OCI-LY7 (cell line): ENCODE results near the gene C1orf159. TPM values are rescaled to one million over a fixed set of nuclear protein-coding genes. Genes with fewer than 3 reads are reported as not detected.

ENCODE experiments used
- BruUV-seq: library from RNA; stranded (reverse); fragments of 400-500 nt; replicated peaks from 2 replicates; lab custom pipeline; 2021; lab: Mats Ljungman, UMichigan
- CTCF ChIA-PET: fragments of 300-600 bp; sonication (Branson Sonifier 250); formaldehyde crosslinking; loops from one replicate; lab custom pipeline; 2022; ENCODE audit warnings: antibody characterized with exemption; ENCODE audit not compliant: unreplicated experiment; lab: Charles Lee
- POLR2A ChIA-PET: fragments of 300-600 bp; sonication (Branson Sonifier 250); formaldehyde crosslinking; loops from one replicate; lab custom pipeline; 2022; ENCODE audit warnings: antibody characterized with exemption; lab: Charles Lee
- DNase-seq: peaks from one replicate; pipeline ENCODE4 v3.0.0-alpha.2; 2015; ENCODE audit warnings: low spot score
- H2AFZ ChIP-seq: fragments of 200-600 bp; sonication (generic), shearing (Covaris generic); 2 replicates; pipeline ENCODE4 v1.6.1; 2014; ENCODE audit warnings: mild to moderate bottlenecking, antibody characterized with exemption, low read length, moderate library complexity
- H3K27ac ChIP-seq: fragments of 200-600 bp; sonication (generic); 2 replicates; pipeline ENCODE4 v1.5.1; 2014; ENCODE audit warnings: mixed run types, low read depth, mild to moderate bottlenecking, moderate library complexity, low read length, inconsistent platforms; ENCODE audit not compliant: poor library complexity, severe bottlenecking
- H3K36me3 ChIP-seq: fragments of 200-600 bp; sonication (generic); 2 replicates; pipeline ENCODE4 v1.6.1; 2014; ENCODE audit warnings: mild to moderate bottlenecking, antibody characterized with exemption, low read length, moderate library complexity, mixed read lengths; ENCODE audit not compliant: insufficient read depth
- H3K4me1 ChIP-seq: fragments of 200-600 bp; sonication (generic); 2 replicates; pipeline ENCODE4 v1.5.1; 2014; ENCODE audit warnings: mild to moderate bottlenecking, low read length; ENCODE audit not compliant: insufficient read depth, poor library complexity, severe bottlenecking
- H3K4me2 ChIP-seq: fragments of 200-600 bp; sonication (generic); 2 replicates; pipeline ENCODE4 v1.6.1; 2014; ENCODE audit warnings: mild to moderate bottlenecking, low read length
- H3K4me3 ChIP-seq: fragments of 200-600 bp; sonication (generic); 2 replicates; pipeline ENCODE4 v1.5.1; 2014; ENCODE audit warnings: mild to moderate bottlenecking, low read depth, low read length; ENCODE audit not compliant: poor library complexity, severe bottlenecking
- H3K79me2 ChIP-seq: fragments of 200-600 bp; sonication (generic); 2 replicates; pipeline ENCODE4 v1.6.1; 2016; ENCODE audit warnings: low read depth, mild to moderate bottlenecking, low read length, moderate library complexity, mixed read lengths; ENCODE audit not compliant: insufficient read depth
- H3K9me2 ChIP-seq: fragments of 200-600 bp; sonication (generic); 2 replicates; pipeline ENCODE4 v1.6.1; 2016; ENCODE audit warnings: mild to moderate bottlenecking, low read length, mixed read lengths; ENCODE audit not compliant: insufficient read depth
- H3K9me3 ChIP-seq: fragments of 200-600 bp; sonication (generic); 2 replicates; pipeline ENCODE4 v1.6.1; 2014; ENCODE audit warnings: mild to moderate bottlenecking, mixed run types, low read length, mixed read lengths
- H4K20me1 ChIP-seq: fragments of 200-600 bp; sonication (generic); 2 replicates; pipeline ENCODE4 v1.6.1; 2014; ENCODE audit warnings: mild to moderate bottlenecking, antibody characterized with exemption, low read length, moderate library complexity, mixed read lengths; ENCODE audit not compliant: insufficient read depth
- CTCF ChIP-seq: fragments of 200-600 bp; sonication (generic); conservative IDR thresholded peaks from 2 replicates; pipeline ENCODE4 v1.5.1; 2014; ENCODE audit warnings: mild to moderate bottlenecking, antibody characterized with exemption, low read length, moderate library complexity, mixed read lengths
- EZH2phosphoT487 ChIP-seq: fragments of 200-600 bp; sonication (generic); IDR thresholded peaks from 2 replicates; pipeline ENCODE4 v1.6.1; 2018; ENCODE audit warnings: low read depth, borderline replicate concordance, mild to moderate bottlenecking, mixed run types, antibody characterized with exemption, low read length, moderate library complexity, mixed read lengths
- intact Hi-C: fragments of 100-400 bp; cut with micrococcal nuclease; formaldehyde crosslinking; loops from one replicate; pipeline ENCODE4 v1.10.0; 2022; ENCODE audit not compliant: unreplicated experiment
- total RNA-seq, 2 experiments: library from RNA; depleted of rRNA in 1 of 2; stranded (reverse); fragments of >200 nt in 1 of 2; shearing (Covaris generic) in 1 of 2; gene quantifications; 2 replicates each; pipeline ENCODE4 v1.2.3, GENCODE V29; 2014 to 2022

The C1orf159 gene
- total RNA-seq, 2 experiments from 2014 or later = 24.5 to 27.6 TPM

GRCh38 chr1:1128454-1129139, 12.7 kb upstream of the C1orf159 start:
- Histone ChIP-seq H3K9me3 (no peaks in the 10 kb centered on the region), H3K4me2 (no peak overlapping the region), H3K4me3 (no peak overlapping the region), H2AFZ (no peak overlapping the region), H4K20me1 (no peaks in the 10 kb centered on the region), H3K36me3 (no peaks in the 10 kb centered on the region), H3K9me2 (no peaks in the 10 kb centered on the region), H3K4me1 (no peaks in the 10 kb centered on the region), H3K79me2 (no peaks in the 10 kb centered on the region), H3K27ac (no peak overlapping the region)
- no peak for DNase-seq
- intact Hi-C loops = no loop called here
- ChIA-PET CTCF (no interaction called here), POLR2A (no interaction called here)
- BruUV-seq = no TSS peak
- no peak for TF ChIP-seq EZH2phosphoT487
- TF ChIP-seq CTCF = no peak

- no peaks in the 10 kb centered on the region for H3K9me3 ChIP-seq
- H3K9me2 ChIP-seq = no peaks in the 10 kb centered on the region
- no peaks in the 10 kb centered on the region for H3K4me1 ChIP-seq
- no peak overlapping the region for H3K27ac ChIP-seq
- BruUV-seq = no TSS peak
- TF ChIP-seq EZH2phosphoT487 = no peak
- no peak for TF ChIP-seq CTCF
- no peak overlapping the region for H3K4me2 ChIP-seq
- DNase-seq = no peak
- H3K36me3 ChIP-seq = no peaks in the 10 kb centered on the region
- H4K20me1 ChIP-seq = no peaks in the 10 kb centered on the region
- intact Hi-C loops = no loop called here
- CTCF ChIA-PET = no interaction called here
- no peak overlapping the region for H2AFZ ChIP-seq
- H3K79me2 ChIP-seq = no peaks in the 10 kb centered on the region
- POLR2A ChIA-PET = no interaction called here
- no peak overlapping the region for H3K4me3 ChIP-seq
These were observed 11.9 kb upstream of the C1orf159 start for GRCh38 chr1:1127551-1128451.
